IgD-negative memory B cell (primary cell): ENCODE measurements around the gene PTGFRN. TPM values are rescaled to one million over a fixed set of nuclear protein-coding genes. Genes with fewer than 3 reads are reported as not detected.

Source experiments
- H3K27ac Mint-ChIP-seq, 3 donors: one replicate each; pipeline ENCODE4 v1.8.0; 2020 to 2022; ENCODE audit warnings: mild to moderate bottlenecking in 3 of 3, mixed read lengths in 3 of 3, moderate library complexity in 1 of 3
- H3K27me3 Mint-ChIP-seq: one replicate; pipeline ENCODE4 v1.8.0; 2021; ENCODE audit warnings: mixed read lengths
- H3K36me3 Mint-ChIP-seq: one replicate; pipeline ENCODE4 v1.8.0; 2020; ENCODE audit warnings: mild to moderate bottlenecking, mixed read lengths
- H3K4me1 Mint-ChIP-seq, 3 donors: one replicate each; pipeline ENCODE4 v1.8.0; 2020 to 2022; ENCODE audit warnings: mixed read lengths in 3 of 3, mild to moderate bottlenecking in 1 of 3
- H3K4me3 Mint-ChIP-seq, 4 donors: one replicate each; pipeline ENCODE4 v1.8.0; 2020 to 2022; ENCODE audit warnings: mild to moderate bottlenecking in 4 of 4, mixed read lengths in 4 of 4, moderate library complexity in 3 of 4
- H3K9me3 Mint-ChIP-seq, 3 donors: one replicate each; pipeline ENCODE4 v1.8.0; 2020 to 2021; ENCODE audit warnings: mixed read lengths in 3 of 3, mild to moderate bottlenecking in 1 of 3
- polyA plus RNA-seq: library from polyadenylated mRNA; unstranded; fragments of 300-500 nt; fragmentation: Illumina TruSeq; gene quantifications from one replicate; pipeline ENCODE4 v1.2.3, GENCODE V29; 2021

PTGFRN gene
- polyA plus RNA-seq, 1 donor from 2014 or later = not detected

DNA sequence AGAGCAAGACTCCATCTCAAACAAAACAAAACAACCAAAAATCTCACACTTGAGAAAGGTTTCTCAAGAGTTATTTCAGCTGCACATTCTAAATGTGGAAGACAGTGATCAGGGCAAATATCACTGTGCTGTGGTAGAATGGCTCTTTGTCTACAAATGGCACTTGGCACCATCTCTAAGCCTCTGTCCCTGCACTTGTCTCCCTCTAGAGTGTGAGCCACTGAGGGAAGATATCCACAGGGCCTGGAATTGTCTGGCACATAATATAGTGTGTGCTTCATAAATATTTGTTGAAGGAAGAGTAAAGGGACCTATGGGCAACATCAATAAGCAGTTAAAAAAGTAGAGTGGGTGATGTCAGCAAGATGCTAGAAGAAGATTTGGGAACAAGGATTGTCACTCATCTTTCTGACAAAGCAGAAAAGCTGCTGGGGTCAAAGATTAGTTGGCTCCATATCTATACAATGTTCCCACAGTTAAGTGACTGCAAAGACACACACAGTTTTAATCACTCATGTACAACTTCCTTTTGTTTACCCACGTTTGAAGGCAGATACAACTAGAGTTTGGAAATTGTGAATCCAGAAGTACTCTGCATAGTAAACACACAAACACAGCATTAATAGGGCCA is 110.9 kb downstream of the PTGFRN start:
- no peaks in the 10 kb centered on the region for H3K36me3 Mint-ChIP-seq
- no peaks in the 10 kb centered on the region for H3K9me3 Mint-ChIP-seq
- H3K27ac Mint-ChIP-seq = no peak overlapping the region

DNA sequence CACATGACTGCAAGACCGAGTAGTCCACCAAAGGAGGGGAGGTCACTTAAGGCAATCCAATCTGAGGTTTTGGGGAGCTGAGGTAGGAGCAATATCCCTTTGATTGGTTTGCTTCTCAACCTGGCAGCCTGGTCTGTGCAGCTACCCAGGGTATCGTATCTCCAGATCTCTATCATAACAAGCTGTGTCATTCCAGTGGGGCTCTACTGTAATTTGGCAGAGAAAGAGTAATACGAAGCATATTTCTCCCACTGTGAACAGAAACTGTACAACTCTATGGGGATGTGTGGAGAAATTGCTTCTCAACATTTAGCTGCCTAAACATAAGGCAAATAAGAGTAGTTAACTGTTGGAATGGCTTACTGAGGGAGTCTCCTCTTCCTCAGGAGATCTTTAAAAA is 112.4 kb downstream of the PTGFRN start:
- Mint-ChIP-seq H3K27ac (no peak overlapping the region), H3K4me3 (no peak overlapping the region), H3K36me3 (no peaks in the 10 kb centered on the region), H3K4me1 (no peaks in the 10 kb centered on the region), H3K27me3 (no peaks in the 10 kb centered on the region), H3K9me3 (no peaks in the 10 kb centered on the region)

More for the DNA sequence above, 110.9 kb downstream of the PTGFRN start:
- Mint-ChIP-seq H3K4me1 (no peaks in the 10 kb centered on the region), H3K27me3 (no peaks in the 10 kb centered on the region), H3K4me3 (no peak overlapping the region)

DNA sequence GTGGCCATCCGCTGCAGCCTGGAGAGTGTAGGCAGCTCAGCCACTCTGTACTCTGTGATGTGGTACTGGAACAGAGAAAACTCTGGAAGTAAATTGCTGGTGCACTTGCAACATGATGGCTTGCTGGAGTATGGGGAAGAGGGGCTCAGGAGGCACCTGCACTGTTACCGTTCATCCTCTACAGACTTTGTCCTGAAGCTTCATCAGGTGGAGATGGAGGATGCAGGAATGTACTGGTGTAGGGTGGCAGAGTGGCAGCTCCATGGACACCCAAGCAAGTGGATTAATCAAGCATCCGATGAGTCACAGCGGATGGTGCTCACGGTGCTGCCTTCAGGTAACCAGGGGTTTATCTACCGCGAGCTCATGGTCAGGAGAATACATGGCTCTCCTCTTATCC is 115.9 kb downstream of the PTGFRN start:
- H3K4me3 Mint-ChIP-seq = no peak overlapping the region
- H3K27ac Mint-ChIP-seq = no peak overlapping the region
- H3K36me3 Mint-ChIP-seq = no peaks in the 10 kb centered on the region
- no peaks in the 10 kb centered on the region for H3K4me1 Mint-ChIP-seq
- no peaks in the 10 kb centered on the region for H3K27me3 Mint-ChIP-seq
- H3K9me3 Mint-ChIP-seq = no peaks in the 10 kb centered on the region

DNA sequence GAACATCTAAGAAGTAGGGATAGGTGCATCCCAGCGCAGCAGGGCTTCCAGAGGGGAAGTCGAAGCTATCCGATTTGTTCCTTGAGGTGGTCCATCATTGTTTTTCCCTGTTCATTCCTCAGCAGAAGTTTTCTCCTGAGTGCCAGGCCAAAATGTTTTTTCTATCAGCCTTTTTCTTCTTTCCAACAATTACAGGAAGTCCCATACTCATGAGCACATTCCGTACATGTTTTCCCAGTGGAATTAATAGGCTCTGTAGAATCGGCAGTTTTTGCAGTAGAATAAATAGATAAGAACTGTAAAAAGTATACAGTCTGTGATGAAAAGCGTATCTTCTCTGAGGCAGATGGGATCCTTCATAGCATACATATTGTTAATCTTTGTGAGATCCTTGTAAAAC is 116.6 kb downstream of the PTGFRN start:
- no peak overlapping the region for H3K27ac Mint-ChIP-seq
- no peaks in the 10 kb centered on the region for H3K27me3 Mint-ChIP-seq
- no peaks in the 10 kb centered on the region for H3K9me3 Mint-ChIP-seq
- no peaks in the 10 kb centered on the region for H3K4me1 Mint-ChIP-seq
- H3K36me3 Mint-ChIP-seq = no peaks in the 10 kb centered on the region
- H3K4me3 Mint-ChIP-seq = no peak overlapping the region

DNA sequence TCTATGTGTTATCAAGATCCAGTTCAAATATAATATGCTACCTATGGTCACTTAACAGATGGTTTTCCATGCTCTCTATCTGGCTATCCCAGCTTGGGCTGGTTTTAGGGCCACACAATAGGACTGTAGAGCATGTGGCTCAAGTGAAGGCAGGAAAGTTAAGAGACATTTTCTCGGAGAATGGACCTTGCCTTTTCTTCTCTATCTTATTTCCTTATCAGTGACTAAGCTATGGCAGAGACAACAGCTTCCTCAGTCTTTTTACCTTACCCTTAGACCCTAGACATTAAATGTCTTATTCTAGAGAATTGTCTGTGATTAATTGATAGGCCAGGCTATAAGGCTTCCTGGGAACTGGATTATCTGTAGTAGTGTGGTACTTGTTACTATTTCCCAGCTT is 120.0 kb downstream of the PTGFRN start:
- Mint-ChIP-seq H3K27me3 (no peaks in the 10 kb centered on the region), H3K27ac (no peak overlapping the region), H3K4me3 (no peak overlapping the region), H3K36me3 (no peaks in the 10 kb centered on the region), H3K9me3 (no peaks in the 10 kb centered on the region), H3K4me1 (no peaks in the 10 kb centered on the region)

DNA sequence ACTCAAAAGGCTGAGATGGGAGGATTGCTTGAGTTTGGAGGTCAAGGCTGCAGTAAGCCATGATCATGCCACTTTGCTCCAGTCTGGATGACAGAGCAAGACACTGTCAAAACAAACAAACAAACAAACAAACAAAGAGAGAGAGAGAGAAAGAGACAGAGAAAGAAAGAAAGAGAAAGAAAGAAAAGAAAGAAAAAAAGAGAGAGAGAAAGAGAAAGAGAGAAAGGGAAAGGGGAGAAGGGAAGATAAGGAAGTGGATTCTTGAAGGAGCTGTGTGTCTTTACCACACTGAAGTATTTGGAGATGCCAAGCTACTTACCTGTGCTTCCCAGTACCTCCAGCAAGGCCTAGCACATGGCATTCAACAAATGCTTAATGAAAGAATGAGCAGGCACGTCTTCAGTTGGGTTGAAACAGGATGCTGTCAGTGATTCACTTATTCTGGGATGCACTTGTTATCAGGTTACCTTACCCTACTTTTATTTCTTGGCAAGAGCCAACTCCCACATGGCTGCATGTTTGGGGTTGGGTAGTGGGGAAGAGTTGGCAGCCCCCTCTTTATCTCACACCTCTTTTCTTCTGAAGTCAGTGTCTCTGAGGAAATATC is 120.7 kb downstream of the PTGFRN start:
- H3K36me3 Mint-ChIP-seq = no peaks in the 10 kb centered on the region
- no peaks in the 10 kb centered on the region for H3K4me1 Mint-ChIP-seq
- no peak overlapping the region for H3K27ac Mint-ChIP-seq
- no peak overlapping the region for H3K4me3 Mint-ChIP-seq
- H3K27me3 Mint-ChIP-seq = no peaks in the 10 kb centered on the region
- H3K9me3 Mint-ChIP-seq = no peaks in the 10 kb centered on the region

DNA sequence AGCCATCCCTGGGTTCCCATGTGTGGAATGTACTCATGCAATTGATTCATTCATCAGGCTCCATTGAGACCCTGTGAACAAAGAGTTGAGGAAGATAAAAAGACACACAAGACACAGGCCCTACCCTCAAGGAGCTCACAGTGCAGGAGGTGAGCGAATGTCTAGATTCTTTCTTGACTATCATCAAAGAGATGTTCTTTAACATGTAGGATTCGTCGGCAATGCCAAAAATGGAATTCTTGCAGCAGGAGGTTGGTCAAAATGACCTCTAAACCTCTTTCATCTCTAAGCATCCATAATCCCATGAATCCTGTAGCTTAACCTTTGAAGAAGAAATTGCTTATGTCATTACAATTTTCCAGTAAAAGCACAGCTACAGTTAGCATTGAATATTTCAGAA is 122.5 kb downstream of the PTGFRN start:
- H3K9me3 Mint-ChIP-seq = no peaks in the 10 kb centered on the region
- H3K27me3 Mint-ChIP-seq = no peaks in the 10 kb centered on the region
- H3K27ac Mint-ChIP-seq = no peak overlapping the region
- no peak overlapping the region for H3K4me3 Mint-ChIP-seq
- no peaks in the 10 kb centered on the region for H3K4me1 Mint-ChIP-seq
- no peaks in the 10 kb centered on the region for H3K36me3 Mint-ChIP-seq

DNA sequence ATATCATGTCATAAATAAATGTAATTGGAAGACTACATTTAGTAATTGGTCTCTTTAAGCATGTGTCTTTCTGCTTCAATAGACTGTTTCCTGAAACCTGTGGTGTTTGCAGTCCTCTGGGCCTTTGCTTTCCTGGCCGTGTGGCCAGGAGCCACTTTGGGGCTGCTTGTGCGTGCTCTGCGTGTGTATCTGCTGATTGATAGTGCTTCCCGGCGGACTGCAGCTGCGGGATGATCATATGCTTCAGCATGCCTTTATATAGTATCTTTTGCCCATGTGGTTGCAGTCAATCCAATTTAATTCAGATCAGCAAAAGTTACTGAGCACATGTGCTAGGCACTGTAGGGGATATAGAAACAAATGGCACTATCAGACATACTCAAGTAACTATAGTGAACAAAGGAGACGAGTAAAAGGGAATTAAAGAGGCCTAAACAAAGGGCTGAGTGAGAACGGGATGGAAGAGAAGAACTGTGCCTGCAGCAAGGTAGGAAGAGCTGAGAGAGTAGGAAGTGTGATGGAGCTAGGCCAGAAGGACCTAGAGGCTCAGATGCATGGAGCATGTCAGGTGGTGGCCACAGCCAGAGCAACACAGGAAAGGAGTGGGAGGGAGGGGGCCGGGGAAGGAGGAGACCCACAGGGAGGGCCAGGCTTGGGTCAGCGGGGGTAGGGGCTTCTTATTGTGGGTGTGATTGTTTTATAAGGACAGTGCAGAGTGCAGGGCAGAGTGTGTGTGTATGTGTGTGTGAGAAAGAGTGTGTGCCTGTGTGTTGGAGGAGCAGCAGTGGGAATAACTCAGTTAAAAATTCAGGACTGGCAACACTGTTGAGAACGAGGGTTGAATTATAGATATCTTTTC is 123.2 kb downstream of the PTGFRN start:
- Mint-ChIP-seq H3K36me3 (no peaks in the 10 kb centered on the region), H3K4me1 (no peaks in the 10 kb centered on the region), H3K27ac (no peak overlapping the region), H3K4me3 (no peak overlapping the region), H3K27me3 (no peaks in the 10 kb centered on the region), H3K9me3 (no peaks in the 10 kb centered on the region)

DNA sequence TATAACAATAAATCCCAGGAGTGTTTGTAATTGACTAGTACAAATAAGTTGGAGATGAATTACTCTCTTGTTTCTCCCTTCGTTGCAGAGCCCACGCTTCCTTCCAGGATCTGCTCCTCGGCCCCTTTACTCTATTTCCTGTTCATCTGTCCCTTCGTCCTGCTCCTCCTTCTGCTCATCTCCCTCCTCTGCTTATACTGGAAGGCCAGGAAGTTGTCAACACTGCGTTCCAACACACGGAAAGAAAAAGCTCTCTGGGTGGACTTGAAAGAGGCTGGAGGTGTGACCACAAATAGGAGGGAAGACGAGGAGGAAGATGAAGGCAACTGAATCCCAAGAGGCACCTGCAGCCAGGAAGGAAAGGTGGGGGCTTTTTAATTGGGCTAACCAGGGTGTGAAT is 124.1 kb downstream of the PTGFRN start:
- H3K27me3 Mint-ChIP-seq = peaks cover 3% of the 10 kb centered on the region
- no peaks in the 10 kb centered on the region for H3K9me3 Mint-ChIP-seq
- H3K36me3 Mint-ChIP-seq = peaks cover 4% of the 10 kb centered on the region
- H3K4me1 Mint-ChIP-seq = no peaks in the 10 kb centered on the region
- no peak overlapping the region for H3K4me3 Mint-ChIP-seq
- H3K27ac Mint-ChIP-seq = no peak overlapping the region

DNA sequence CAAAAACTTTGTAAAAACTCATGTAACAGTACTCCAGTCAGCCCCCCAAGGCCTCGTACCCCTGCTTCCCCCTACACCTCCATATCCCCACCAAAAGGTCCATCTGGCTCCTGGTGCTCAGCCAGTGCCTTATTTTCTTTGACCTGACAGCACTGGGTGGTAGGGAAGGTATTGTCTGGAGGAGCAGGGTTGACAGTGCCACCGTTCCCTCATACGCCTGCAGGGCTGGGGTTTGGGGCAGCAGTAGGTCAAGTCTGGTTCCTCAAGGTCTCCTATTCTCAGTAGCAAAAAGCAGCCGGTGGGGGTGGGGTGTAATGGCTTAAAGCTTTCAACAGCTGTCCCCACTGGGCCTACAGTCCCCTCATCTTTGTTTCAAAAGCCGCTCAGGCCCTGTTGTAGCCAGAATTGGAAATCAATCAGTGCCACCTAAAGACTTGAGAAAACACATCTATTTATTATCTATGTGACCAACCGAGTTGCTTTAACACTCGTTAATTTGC is 125.1 kb downstream of the PTGFRN start:
- Mint-ChIP-seq H3K4me3 (peak overlapping the region in 1 of 4 donors; percentile 42), H3K9me3 (no peaks in the 10 kb centered on the region), H3K27me3 (peaks cover 3% of the 10 kb centered on the region), H3K27ac (no peak overlapping the region), H3K36me3 (peaks cover 4% of the 10 kb centered on the region), H3K4me1 (no peaks in the 10 kb centered on the region)

DNA sequence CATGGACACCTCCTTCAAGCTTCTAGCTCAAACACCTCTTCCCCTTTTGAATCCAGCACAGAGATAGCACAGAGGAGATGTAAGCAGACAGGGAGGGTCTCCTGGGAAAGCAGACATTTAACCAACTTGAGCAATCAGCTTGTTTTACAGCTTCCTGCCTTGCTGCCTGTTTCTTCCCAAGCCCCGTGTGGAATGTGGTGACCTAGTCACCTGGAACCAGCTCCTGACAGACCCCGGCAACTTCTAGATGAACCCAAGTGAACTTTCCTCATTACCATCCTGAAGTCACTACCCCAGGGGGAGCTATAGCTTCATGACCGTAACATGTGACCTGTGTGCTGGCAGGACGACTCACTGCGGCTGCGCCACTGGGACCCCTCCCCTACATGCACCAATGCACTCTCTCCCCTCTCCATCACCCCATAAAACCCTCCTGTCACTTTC is 126.3 kb downstream of the PTGFRN start:
- H3K27ac Mint-ChIP-seq = no peak overlapping the region

DNA sequence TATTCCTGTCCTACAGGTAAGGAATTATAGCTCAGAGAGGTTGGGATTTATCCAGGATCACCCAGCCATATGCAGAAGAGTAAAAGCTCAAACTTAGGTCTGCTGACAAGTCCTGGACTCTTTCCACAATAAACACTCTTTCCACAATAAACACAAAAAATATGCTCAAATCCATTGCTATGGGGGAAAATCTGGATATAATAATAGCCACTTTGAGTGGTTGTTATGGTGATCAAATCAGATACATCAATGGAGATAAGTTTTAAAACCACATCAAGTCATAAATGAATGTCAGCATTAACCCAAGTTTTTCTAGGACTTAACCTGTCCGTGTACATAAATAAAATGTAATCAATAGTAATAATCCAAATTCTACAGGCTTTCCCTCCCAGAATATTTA is 128.1 kb downstream of the PTGFRN start:
- H3K4me3 Mint-ChIP-seq = no peak overlapping the region
- H3K27ac Mint-ChIP-seq = no peak overlapping the region
- H3K9me3 Mint-ChIP-seq = no peaks in the 10 kb centered on the region
- no peaks in the 10 kb centered on the region for H3K4me1 Mint-ChIP-seq
- H3K36me3 Mint-ChIP-seq = peaks cover 6% of the 10 kb centered on the region
- H3K27me3 Mint-ChIP-seq = peaks cover 3% of the 10 kb centered on the region

More for the DNA sequence above, 126.3 kb downstream of the PTGFRN start:
- Mint-ChIP-seq H3K4me1 (no peaks in the 10 kb centered on the region), H3K36me3 (peaks cover 4% of the 10 kb centered on the region), H3K9me3 (no peaks in the 10 kb centered on the region), H3K4me3 (no peak overlapping the region), H3K27me3 (peaks cover 3% of the 10 kb centered on the region)

DNA sequence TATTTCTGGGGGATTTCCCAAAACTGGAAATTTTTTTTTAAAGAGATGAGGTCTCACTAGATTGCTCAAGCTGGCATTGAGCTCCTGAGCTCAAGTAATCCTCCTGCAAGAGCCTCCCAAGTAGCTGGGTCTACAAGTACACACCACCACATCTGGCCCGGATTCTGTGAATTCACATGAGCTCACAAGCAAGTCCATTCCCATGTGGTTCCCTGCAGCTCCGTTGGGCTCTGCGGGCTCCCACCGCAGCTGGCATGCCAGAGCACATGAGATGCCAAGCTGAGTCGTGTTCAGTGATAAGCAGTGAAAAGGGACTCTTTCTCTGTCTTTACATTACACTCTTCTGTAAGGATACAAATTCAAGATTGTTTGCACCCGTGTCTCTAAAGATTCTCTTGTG is 128.5 kb downstream of the PTGFRN start:
- H3K4me3 Mint-ChIP-seq = no peak overlapping the region
- peaks cover 3% of the 10 kb centered on the region for H3K27me3 Mint-ChIP-seq
- no peaks in the 10 kb centered on the region for H3K9me3 Mint-ChIP-seq
- H3K27ac Mint-ChIP-seq = no peak overlapping the region
- peaks cover 6% of the 10 kb centered on the region for H3K36me3 Mint-ChIP-seq
- H3K4me1 Mint-ChIP-seq = no peaks in the 10 kb centered on the region
